SU-DHL-6 (cell line): ENCODE results near the gene CEP63.

Experiments used
- H2AFZ ChIP-seq: fragments of 200-600 bp; sonication (generic); 2 replicates; pipeline ENCODE4 v1.6.1; 2014; ENCODE audit warnings: low read depth, mild to moderate bottlenecking, moderate library complexity, mixed read lengths, antibody characterized with exemption, low read length; ENCODE audit not compliant: severe bottlenecking
- H3F3A ChIP-seq: fragments of 200-600 bp; shearing (Covaris generic); 2 replicates; pipeline ENCODE4 v1.6.0; 2016; ENCODE audit warnings: antibody characterized with exemption, mild to moderate bottlenecking; ENCODE audit not compliant: insufficient read depth
- H3K27ac ChIP-seq: fragments of 200-600 bp; sonication (generic); 2 replicates; pipeline ENCODE4 v1.5.1; 2016; ENCODE audit warnings: low read depth, mild to moderate bottlenecking, low read length, moderate library complexity, mixed read lengths
- H3K27me3 ChIP-seq: fragments of 200-600 bp; sonication (generic), shearing (Covaris generic); 2 replicates; pipeline ENCODE4 v1.6.0; 2014; ENCODE audit warnings: mild to moderate bottlenecking, low read length
- H3K36me3 ChIP-seq: fragments of 200-600 bp; sonication (generic); 2 replicates; pipeline ENCODE4 v1.6.1; 2014; ENCODE audit warnings: mild to moderate bottlenecking, low read length, mixed read lengths
- H3K4me2 ChIP-seq: fragments of 300-600, 200-600 bp; shearing (Covaris generic), sonication (generic); 2 replicates; pipeline ENCODE4 v1.6.0; 2014; ENCODE audit warnings: low read length, low read depth, mild to moderate bottlenecking; ENCODE audit not compliant: poor library complexity, severe bottlenecking
- H3K4me3 ChIP-seq: fragments of 200-600 bp; sonication (generic); 2 replicates; pipeline ENCODE4 v1.5.1; 2014; ENCODE audit warnings: antibody characterized with exemption, low read length, mild to moderate bottlenecking, mixed read lengths; ENCODE audit not compliant: insufficient read depth, poor library complexity, severe bottlenecking
- H3K79me2 ChIP-seq: fragments of 200-600 bp; sonication (generic); 2 replicates; pipeline ENCODE4 v1.6.1; 2014; ENCODE audit warnings: mild to moderate bottlenecking, low read length, moderate library complexity; ENCODE audit not compliant: insufficient read depth
- H3K9ac ChIP-seq: fragments of 200-600 bp; sonication (generic); 2 replicates; pipeline ENCODE4 v1.7.0; 2014; ENCODE audit warnings: mild to moderate bottlenecking, low read length
- H3K9me2 ChIP-seq: fragments of 200-600 bp; sonication (generic); replicated peaks from 2 replicates; pipeline ENCODE4 v1.6.1; 2014; ENCODE audit warnings: low read length; ENCODE audit not compliant: insufficient read depth
- H3K9me3 ChIP-seq: fragments of 200-600 bp; sonication (generic); 2 replicates; pipeline ENCODE4 v1.6.1; 2014; ENCODE audit warnings: low read length, mixed read lengths; ENCODE audit not compliant: insufficient read depth
- H4K20me1 ChIP-seq: fragments of 200-600 bp; sonication (generic); 2 replicates; pipeline ENCODE4 v1.6.1; 2014; ENCODE audit warnings: low read depth, mild to moderate bottlenecking, antibody characterized with exemption, low read length, moderate library complexity, mixed read lengths
- CTCF ChIP-seq: fragments of 200-600 bp; sonication (generic); IDR thresholded peaks from one replicate; pipeline ENCODE4 v1.5.1; 2017; ENCODE audit warnings: antibody characterized with exemption, mild to moderate bottlenecking, low read length, moderate library complexity; ENCODE audit not compliant: insufficient read depth, poor library complexity, severe bottlenecking
- EZH2phosphoT487 ChIP-seq: fragments of 200-600 bp; sonication (generic), shearing (Covaris generic); conservative IDR thresholded peaks from 2 replicates; pipeline ENCODE4 v1.6.1; 2018; ENCODE audit warnings: mild to moderate bottlenecking, antibody characterized with exemption, low read length, moderate library complexity, mixed read lengths

The CEP63 gene

DNA sequence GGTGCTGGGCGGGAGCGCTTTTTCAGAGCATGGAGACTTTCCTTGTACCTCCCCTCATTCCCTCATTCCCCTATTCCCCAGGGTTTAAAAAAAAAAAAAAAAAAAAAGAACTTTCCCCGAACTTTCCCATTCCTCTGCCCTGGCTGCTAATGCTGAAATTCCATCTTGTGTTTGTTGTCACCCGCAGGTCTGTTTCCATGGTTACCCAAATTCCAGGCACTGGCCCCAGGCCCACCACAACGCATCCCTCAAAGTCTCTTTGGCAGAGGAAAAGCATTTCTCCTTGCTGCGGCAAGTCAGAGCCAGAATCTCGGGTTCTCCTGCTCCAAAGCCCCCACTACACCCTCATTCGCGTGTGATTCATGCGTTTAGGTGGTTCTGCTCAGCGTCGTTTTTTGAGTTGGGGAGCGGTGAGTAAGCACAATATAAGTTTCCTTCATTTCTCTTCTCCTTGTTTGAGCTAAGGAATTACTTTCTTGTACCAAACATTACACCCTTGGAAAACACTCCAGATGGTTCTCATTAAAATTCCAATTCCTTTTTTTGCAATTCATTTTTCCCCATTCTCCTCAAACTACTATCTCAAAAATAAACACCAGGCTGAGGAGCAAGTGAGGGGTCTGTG is 21.7 kb upstream of the CEP63 start:
- Histone ChIP-seq H3K9ac (no peak overlapping the region), H2AFZ (no peak overlapping the region), H3K4me3 (no peak overlapping the region), H3F3A (no peaks in the 10 kb centered on the region), H3K27ac (no peak overlapping the region), H3K79me2 (no peaks in the 10 kb centered on the region), H3K36me3 (no peaks in the 10 kb centered on the region), H3K4me2 (no peak overlapping the region), H3K9me2 (no peaks in the 10 kb centered on the region), H3K27me3 (no peaks in the 10 kb centered on the region), H4K20me1 (no peaks in the 10 kb centered on the region), H3K9me3 (no peaks in the 10 kb centered on the region)
- no peak for TF ChIP-seq CTCF
- TF ChIP-seq EZH2phosphoT487: no peak

DNA sequence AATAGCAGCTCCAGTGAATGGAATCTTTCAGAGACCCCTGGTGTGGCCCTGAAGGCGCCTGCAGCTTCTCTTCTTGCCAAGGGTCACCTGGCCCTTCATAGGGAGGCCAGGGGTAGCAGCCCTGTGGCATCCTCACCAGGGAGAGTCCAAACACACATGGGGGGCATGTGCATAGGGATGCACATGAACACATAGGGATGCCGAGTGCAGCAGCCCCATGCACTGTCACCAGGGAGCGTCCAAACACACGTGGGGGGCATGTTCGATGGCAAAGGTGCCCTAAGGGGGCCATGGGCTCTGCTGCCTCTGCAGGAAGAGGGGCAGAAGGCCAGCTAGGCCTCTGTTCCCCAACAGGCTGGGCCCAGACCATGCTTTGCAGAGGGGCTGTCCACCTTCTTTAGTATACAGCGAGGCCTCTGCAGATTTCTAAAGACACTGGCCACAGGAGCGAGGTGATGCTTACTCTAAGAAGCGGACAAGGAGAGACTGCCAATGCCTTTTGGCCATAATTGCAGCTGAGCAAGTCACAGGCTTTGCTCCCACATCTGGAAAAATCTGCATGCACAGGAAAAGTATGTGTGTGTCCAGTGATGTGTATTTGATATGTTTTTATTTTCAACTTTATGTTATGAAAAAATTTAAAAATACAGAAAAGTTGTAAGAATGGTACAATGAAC is 21.0 kb upstream of the CEP63 start:
- no peaks in the 10 kb centered on the region for H3F3A ChIP-seq
- no peak overlapping the region for H3K4me2 ChIP-seq

GRCh38 chr3:134466331-134466730 is 19.5 kb upstream of the CEP63 start:
- Histone ChIP-seq H3K79me2 (no peaks in the 10 kb centered on the region), H3K9me2 (no peaks in the 10 kb centered on the region), H2AFZ (no peak overlapping the region), H3K9ac (no peak overlapping the region), H3K27ac (no peak overlapping the region), H3K9me3 (no peaks in the 10 kb centered on the region), H3K4me2 (no peak overlapping the region), H3K36me3 (no peaks in the 10 kb centered on the region), H3K4me3 (no peak overlapping the region), H3F3A (no peaks in the 10 kb centered on the region), H4K20me1 (no peaks in the 10 kb centered on the region), H3K27me3 (no peaks in the 10 kb centered on the region)
- TF ChIP-seq CTCF (no peak), EZH2phosphoT487 (no peak)

More for the DNA sequence above, 21.0 kb upstream of the CEP63 start:
- no peak overlapping the region for H3K9ac ChIP-seq
- H3K79me2 ChIP-seq: no peaks in the 10 kb centered on the region
- no peaks in the 10 kb centered on the region for H3K9me3 ChIP-seq
- H2AFZ ChIP-seq: no peak overlapping the region
- H4K20me1 ChIP-seq: no peaks in the 10 kb centered on the region
- no peaks in the 10 kb centered on the region for H3K36me3 ChIP-seq
- H3K4me3 ChIP-seq: no peak overlapping the region
- no peaks in the 10 kb centered on the region for H3K9me2 ChIP-seq
- H3K27me3 ChIP-seq: no peaks in the 10 kb centered on the region
- no peak for TF ChIP-seq CTCF
- no peak for TF ChIP-seq EZH2phosphoT487
- H3K27ac ChIP-seq: no peak overlapping the region
